NCI-H524 (cell line): Measurements from ENCODE around the gene SAMD11.

Experiments used
- DNase-seq, 2 experiments: peaks; one replicate each; lab custom pipeline; 2025; lab: John Stamatoyannopoulos, UW

The SAMD11 gene

DNA sequence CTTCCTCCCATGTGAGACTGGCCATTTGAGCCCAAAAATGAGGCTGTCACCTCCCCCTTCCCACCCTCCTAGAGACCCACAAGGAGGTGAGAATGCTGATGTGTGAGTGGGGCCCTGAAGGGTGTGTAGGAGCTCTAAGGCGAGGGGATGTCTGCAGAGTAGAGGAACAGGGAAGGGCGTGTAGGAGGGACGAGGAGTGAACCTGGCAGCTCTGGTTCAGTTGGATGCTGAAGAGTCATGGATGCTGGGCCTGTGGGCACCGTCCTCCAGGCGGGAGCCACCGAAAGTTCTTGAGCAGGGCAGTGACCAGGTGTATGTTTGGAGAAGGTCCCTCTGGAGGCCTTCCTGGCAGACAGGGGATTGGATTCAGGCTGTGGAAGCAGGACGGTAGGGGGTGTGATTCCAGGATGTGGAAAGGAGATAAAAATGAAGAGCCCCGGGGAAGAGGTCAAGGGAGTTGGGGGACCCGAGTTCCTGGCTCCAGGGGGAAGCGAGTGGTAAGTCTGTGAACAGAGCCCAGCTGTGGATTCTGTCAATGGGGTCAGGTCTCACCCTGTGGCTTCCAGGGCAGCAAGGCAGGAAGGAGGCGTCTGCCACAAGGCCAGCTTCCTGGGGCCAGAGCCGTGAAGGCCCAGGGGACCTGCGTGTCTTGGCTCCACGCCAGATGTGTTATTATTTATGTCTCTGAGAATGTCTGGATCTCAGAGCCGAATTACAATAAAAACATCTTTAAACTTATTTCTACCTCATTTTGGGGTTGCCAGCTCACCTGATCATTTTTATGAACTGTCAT, 7.9 kb downstream of the SAMD11 start:
- DNase-seq, result no peak

DNA sequence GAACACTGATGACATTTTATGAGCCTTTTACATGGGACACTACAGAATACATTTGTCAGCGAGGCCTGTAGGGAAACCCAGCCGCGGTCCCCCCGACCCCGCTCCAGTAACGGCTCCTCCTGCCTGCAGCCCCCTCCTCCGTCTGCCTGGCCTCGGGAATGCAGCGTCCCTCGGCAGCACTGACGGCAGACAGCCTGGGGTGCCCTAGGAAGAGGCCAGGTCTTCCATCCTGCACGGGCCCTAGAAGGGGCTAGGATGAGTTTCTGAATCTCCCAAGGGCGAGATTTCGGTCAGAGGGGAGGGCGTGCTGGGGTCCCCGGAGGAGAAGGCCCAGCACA, 8.4 kb downstream of the SAMD11 start:
- no peak for DNase-seq

DNA sequence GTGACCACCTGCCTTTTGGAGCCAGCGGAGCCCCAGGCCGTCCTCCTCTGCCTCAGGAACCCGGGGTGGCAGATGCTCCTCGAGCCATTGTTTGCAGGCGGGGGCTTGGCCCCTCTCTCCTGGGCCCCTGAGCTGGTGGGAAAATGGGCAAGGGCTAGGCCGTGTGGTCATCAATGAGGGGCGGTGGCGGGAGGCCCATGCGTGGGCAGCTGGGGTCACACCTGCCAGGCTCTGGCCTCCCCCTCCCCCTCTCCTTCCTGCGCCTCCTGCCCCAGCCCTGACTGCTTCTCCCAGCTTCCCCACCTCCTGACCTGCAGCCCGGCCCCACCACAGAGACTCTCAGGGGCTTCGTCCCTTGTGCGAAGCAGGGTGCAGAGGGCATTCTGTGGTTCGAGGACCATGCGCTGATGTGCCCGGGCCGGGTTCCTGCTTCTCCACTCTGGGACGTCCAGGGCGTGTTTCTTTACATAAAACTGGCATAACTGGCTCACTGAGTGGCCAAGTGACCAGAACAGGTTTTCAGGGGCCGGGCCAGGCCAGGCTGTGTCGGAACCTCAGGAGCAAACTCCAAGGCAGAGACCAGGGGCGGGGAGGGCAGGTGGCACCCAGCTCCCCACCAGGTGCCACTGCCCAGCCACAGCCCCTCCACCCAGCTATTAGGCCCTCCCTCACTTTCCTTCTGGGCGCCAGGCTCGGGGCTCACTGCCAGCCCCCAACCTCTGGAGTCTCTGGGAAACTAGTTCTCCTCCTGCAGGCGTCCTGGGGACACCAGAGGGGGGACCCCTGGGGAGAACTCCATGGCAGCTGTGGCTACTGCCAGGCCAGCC, 9.3 kb downstream of the SAMD11 start:
- no peak for DNase-seq

DNA sequence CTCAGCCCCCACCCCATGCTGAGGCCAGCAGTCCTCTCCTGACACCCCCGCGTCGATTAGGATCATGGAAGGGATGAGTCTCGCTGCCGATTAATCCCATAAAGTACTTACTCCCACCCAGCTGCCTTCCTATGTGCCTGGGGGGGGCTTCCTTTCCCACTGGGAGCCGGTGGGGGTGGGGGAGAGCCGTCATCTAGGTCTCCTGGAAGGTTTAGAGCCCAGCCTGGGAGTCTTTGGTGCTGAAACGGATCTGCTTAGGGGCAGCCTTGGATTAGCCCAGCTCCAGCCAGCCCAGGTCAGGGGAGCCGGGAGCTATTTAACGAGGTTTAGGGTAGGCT, 9.8 kb downstream of the SAMD11 start:
- DNase-seq, result peak; percentile 72 to 76

DNA sequence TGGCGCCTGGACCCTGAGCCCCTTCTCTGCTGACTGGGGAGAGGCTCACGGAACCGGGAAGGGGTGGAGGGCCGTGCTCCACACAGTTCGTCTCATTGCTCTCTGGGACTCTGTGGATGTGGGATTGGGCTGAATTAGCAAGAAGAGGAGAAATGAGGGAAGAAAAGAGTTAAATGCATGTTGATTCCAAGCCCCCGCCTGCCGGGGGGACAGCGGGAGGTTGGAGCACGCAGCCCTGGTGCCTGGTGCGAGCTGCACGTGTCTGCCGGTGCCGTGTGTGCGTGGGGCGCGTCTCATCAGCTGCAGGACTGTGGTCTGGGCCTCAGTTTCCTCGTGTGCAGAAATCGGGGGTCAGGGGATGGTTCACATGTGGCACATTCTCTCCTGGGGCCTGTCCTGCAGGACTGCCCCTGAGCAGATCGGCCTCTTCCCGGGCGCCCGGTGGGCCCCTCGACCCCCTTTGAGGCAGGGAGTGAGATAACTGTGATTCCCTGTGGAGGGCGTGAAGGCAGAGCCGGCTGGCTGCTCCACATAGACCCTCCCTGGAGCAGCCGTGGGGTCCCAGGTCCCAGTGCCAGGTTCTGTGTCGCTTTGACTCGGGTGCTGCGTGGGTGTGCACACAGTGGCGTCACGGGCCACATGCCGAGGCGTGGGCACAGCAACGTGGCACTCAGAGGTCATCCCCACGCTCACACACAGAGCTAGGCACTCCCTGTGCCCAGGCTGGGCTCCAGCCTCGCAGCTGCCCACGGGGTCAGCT, 11.4 kb downstream of the SAMD11 start:
- DNase-seq, result no peak

DNA sequence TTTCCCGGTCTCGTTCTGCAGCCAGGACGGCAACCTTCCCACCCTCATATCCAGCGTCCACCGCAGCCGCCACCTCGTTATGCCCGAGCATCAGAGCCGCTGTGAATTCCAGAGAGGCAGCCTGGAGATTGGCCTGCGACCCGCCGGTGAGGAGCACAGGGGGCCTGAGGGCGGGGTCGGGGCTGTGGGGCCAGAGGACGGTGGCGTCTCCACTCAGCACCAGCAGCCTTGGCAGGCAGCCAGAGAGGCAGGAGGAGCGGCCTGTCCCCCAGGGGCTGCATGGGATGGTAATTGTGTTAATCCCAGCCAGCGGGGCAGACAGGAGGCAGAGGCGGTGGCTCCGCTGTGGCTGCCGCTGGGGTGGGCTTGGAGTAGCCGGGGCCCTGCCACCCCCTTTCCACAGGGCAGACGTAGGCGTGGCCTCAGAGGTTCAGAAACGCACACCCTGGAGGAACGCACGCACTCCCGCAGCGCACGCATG, 12.1 kb downstream of the SAMD11 start:
- DNase-seq, result peak; percentile 91 to 94

DNA sequence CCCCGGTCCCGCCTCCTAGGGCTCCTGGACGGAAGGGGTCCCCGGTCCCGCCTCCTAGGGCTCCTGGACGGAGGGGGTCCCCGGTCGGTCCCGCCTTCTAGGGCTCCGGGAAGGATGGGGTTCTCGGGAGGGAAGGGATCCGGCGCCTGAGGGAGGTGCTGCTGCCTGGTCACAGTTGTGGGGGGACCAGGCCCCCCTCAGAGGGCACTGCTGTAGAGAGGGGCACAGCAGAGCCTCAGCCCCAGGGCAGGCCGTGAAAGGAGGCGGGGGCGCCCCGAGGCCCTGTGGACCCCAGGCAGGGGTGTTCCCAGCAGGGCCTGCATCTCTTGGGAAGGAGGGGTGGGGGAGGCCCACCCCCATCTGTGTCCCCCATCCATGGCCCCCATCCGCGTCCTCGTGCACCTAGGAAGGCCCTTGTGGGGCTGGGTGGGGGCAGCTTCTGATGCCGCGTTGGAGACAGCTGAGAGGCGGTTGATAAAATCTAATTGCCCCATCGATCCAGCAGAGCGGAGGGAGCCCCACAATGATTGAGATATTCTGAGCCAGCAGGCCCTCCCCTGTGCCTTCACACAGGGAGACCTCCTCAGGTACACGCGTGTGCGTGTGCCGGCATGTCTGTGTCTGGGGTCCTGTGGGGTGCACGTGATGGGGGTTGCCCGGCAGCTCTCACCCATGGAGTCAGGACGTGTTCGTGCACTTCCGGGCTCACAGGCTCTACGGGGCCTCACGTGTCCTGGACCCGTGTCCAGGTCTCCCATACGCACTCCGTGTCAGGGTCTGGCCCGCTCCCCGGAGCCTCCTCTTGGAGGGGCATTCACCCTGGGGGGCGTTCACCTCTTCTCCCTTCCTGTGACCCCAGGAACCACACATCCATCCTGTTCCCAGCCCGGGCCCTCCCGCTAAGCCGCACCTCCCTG, 12.9 kb downstream of the SAMD11 start:
- DNase-seq, result no peak

DNA sequence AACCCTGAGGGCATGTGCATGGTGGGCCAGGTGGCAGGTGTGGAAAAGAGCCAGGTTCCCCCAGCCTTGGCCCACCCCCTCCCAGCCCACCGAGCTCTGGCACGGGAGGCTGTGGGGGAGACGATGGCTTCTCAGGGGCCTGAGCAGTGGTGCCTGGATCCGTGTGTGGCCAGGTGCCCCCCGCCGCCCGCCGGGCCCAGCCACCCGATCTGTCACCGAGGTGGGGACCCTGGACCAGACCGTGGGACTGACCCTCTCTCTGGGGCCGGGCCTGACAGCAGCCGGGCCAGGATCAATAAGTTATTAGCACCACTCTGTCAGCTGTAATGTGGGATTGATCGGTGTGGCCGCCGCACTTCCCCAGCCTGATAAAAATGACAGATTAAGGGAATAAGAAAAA, 13.8 kb downstream of the SAMD11 start:
- no peak for DNase-seq

DNA sequence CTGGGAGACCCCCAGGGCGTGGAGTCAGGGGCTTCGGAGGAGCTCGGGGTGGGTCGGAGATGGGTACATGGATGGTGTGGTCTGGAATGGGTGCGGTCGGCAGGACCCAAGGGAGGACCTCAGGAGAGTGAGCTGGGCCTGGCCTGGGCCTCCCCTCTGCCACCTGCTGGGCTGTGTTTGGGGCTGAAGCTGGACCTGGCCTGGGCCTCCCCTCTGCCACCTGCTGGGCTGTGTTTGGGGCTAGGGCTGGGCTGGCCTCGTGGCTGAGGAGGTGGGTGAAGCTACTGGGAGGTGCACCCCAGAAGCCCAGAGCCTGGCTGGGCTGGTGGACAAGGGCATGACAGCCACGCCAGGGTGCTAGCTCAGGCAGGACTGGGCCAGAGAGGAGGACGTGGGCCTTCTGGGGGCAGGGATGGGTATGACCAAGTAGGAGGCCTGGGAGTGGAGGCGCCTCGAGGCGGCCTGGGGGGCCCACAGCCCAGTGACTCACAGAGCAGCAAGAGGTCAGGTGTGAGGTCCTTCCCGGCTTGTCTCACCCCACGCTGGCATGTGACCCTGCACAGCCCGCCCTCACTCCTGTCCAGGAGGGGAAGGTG, 14.5 kb downstream of the SAMD11 start:
- no peak for DNase-seq

DNA sequence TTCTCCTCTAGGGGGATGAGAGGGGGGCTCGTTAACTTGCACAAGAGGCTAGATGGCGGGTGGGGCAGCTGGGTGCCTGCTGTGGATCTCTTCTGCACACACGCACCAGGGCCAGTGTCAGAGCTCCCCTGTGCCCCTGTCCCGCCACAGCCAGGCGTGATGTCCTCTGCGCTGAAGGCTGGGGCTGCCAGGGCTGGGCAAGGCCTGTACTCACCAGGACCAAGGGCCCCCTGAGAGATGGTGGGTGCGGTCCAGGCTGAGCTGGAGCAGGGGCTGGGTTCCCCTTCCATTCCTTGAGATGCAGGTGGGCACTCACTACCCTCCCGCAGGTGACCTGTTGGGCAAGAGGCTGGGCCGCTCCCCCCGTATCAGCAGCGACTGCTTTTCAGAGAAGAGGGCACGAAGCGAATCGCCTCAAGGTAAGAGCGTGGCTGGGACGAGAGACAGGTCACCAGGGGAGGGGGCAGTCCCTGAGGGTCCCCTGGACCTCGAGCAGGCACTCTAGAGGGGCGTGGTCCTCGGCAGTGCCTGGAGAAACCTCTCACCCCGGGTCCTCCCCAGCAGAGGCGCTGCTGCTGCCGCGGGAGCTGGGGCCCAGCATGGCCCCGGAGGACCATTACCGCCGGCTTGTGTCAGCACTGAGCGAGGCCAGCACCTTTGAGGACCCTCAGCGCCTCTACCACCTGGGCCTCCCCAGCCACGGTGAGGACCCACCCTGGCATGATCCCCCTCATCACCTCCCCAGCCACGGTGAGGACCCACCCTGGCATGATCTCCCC, 15.2 kb downstream of the SAMD11 start:
- DNase-seq, result no peak

DNA sequence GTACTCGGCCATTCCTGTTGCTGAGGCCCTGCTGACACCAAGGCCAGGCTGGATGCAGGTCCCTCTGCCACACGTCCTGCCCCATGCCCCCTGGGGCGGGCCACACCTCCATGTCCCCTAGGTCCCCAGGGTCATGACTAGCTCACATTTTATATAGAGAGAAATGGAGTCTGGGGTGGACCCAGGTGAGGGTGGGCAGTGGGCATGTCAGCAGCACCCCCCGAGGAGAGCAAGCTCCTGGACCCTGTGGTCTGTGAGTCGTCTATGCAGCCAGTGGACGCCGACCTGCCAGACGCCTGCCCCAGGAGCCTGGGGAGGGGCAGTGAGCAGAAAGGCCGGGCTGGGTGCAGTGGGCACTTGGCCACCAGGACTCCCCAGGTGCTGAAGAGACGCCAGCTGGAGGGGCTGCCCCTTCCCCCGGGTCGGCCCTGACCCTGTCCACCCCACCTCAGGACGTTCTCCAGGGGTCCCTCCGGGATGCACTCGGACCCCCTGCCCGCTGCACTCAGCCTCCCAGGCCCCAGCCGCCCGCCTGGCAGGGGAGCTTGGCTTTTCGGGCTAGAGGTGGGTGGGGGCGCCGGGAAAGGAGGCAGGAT, 15.9 kb downstream of the SAMD11 start:
- DNase-seq, result no peak

DNA sequence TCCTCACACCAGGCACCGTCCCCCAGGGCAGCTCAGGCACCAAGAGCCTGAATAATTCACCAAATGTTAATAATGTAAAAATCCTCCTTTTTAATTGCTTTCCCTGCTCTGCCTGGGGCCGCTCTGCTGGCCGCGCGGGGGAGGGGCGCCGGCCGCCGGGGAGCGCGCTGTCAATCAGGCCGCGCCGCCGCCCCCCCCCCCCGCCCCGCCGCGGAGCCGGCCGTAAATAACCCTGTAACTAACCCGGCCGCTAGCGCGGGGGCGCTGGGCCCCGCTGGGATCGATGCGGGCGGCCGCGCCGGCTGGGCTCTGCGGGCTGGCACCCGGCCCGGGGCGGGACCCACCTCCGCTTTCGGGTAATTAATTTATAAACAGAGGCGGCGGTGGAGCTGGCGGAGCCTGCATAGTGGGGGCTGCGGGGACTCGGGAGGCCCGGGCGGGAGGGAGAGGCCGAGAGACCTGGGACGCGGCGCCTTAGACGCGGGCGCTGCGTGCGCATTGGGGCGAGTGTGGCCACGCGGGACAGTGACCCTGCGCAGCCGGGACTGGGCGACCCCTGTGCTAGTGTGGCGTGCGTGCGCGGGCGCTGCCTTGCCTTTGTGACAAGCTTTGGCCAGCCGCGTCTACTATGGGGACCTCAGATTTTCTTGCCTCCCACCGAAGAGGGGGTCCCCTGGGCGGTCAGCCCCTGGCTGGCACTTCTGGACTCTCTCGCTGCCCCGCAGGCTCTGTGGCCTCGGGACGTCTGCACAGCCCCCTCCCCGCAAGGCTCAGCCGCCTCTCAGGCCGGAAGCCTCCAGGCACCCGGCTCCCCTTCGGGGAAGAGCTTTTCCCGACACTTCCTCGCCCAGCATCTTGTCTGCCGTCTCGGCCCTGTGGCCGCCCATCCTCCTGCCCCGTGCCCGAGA, 16.6 kb downstream of the SAMD11 start:
- DNase-seq, result peak in 1 of 2 experiments; percentile 42

DNA sequence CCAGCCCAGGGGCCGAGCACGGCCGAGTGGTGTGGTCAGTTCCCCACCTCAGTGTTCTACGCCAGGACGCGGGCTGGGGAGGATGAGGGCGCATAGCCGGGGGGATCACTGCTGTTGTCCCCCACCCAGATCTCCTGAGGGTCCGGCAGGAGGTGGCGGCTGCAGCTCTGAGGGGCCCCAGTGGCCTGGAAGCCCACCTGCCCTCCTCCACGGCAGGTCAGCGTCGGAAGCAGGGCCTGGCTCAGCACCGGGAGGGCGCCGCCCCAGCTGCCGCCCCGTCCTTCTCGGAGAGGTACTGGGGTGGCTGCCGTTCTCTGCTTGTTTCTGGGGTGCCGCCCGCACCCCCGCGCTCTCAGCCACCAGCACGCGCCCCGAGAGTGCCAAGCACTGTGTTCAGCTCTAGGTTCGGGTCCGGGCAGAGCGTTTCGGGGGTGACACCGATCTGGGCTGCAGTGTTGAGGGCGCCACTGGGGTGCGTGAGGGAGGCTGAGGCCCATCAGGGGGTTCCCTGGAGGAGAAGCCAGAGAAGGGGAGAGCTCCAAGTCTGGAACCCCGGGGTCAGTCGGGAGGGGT, 17.4 kb downstream of the SAMD11 start:
- DNase-seq, result no peak

DNA sequence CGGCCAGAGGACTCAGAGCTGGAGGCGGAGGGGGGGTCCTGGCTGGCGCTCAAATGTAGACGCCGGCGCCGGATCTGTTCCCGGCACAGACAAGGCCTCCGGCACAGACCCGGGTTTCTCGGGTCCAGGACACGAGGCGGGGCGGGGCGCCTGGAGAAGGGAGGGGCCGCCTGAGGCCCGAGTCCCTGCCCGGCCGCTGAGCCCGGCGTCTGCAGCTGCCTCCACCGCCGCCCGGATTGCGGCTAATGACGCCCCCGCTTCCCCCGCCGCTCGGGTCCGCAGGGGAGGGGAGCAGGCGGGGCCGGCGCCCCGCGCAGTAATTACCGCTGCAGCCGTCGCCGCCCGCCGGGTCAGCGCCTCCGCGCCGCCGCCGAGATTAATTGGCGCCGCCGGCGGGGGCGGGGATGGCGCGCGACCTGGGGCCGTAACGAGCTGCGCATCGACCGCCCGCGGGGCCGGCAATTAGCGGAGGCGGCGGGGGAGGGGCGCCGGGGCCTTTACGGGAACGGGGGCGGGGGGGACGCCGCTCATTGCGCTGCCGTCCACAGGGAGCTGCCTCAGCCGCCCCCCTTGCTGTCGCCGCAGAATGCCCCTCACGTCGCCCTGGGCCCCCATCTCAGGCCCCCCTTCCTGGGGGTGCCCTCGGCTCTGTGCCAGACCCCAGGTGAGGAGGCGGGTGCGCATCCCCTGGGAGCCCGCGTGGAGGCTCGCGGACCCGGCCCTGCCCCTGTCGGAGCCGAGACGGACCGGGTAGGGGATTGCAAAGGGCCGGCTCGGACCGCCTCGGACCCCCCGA, 18.1 kb downstream of the SAMD11 start:
- peak in 1 of 2 experiments; percentile 53 for DNase-seq

DNA sequence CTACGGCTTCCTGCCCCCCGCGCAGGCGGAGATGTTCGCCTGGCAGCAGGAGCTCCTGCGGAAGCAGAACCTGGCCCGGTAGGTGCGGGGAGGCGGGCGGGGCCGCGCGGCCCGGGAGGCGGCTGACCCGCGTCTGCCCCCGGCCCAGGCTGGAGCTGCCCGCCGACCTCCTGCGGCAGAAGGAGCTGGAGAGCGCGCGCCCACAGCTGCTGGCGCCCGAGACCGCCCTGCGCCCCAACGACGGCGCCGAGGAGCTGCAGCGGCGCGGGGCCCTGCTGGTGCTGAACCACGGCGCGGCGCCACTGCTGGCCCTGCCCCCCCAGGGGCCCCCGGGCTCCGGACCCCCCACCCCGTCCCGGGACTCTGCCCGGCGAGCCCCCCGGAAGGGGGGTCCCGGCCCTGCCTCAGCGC, 18.7 kb downstream of the SAMD11 start:
- DNase-seq, result no peak

DNA sequence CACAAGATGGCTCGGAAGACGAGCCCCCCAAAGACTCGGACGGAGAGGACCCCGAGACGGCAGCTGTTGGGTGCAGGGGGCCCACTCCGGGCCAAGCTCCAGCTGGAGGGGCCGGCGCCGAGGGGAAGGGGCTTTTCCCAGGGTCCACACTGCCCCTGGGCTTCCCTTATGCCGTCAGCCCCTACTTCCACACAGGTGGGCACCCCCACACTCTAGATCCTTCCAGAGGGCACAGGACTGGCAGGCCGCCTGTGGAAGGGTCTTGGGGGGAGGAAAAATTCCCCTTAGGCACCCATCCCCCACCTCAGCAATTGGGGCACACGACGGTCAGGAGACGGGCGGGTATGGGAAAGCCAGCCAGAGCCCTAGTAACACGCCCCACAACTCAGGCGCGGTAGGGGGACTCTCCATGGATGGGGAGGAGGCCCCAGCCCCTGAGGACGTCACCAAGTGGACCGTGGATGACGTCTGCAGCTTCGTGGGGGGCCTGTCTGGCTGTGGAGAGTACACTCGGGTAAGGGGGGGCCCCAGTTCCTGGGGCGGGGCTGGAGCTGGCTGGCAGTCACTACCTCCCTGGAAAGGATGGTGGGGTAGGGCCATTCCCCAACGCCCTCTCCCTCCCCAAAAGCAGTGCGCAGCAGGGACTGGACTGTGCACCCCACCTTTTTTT, 19.3 kb downstream of the SAMD11 start:
- no peak for DNase-seq
